Mammary epithelial cell (primary cell): ENCODE data around the gene CACYBP.

ENCODE experiments used
- CTCF ChIP-seq, 2 donors: IDR thresholded peaks in 1 of 2; conservative IDR thresholded peaks in 1 of 2; 2 replicates each; pipeline ENCODE4 v1.5.1; 2011 to 2012; ENCODE audit warnings: inconsistent platforms in 2 of 2, low read length in 2 of 2, mild to moderate bottlenecking in 2 of 2, control low read depth in 1 of 2, low read depth in 1 of 2; ENCODE audit not compliant: insufficient read depth in 1 of 2; ENCODE audit errors: extremely low read depth in 1 of 2
- EZH2 ChIP-seq: IDR thresholded peaks from 2 replicates; pipeline ENCODE4 v1.6.1; 2012; ENCODE audit warnings: low read length, inconsistent platforms, borderline replicate concordance

DNA sequence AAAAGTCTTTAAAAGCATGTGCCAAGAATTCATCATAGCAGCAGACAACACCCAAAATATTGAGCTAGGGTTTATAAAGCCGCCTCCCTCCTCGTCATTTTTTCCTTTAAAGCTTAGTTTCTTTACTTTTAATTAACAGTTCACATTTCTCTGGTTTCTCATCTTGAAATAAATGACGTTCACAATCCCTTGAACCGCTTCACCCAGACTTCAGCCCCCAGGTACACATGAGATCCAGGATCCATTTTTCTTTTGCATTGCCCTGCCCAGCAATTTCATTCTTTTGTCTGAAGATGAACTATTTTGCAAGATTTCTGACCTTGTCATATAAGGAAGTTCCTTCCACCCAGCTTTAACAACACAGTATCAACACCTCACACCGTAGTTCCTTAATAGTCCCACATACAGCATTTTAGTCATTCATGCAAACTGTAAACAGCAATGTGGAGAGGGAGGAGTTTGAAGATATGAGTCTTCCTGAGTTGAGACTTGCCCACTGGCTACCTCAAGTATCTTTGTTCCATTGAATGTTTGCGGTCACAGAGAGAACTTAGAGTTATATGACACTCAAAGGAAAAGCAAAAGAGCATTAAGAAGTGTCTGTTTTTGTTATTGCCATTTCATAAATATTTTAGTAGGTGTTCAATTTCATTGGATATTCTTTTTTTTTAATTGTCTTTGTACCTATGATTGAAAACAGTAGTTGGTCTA is 35.3 kb upstream of the CACYBP start:
- TF ChIP-seq CTCF (conservative IDR thresholded peaks at IDR 0.05 in 1 of 2, IDR thresholded peaks at IDR 0.05 in 1 of 2; ENCODE audit: extremely low read depth in 1 of 2, insufficient read depth in 1 of 2, low read depth in 1 of 2, low read length in 2 of 2) (no peak), EZH2 (no peak)
